ENCODE data around the gene FBXL19. TPM values are rescaled to one million over a fixed set of nuclear protein-coding genes. Genes with fewer than 3 reads are reported as not detected.
A peak's percentile ranks its signal among the peaks of the same experiment; 100 is the strongest.

Gene FBXL19
- polyA plus RNA-seq, 2 of the 4 experiments (the other 2 are of a cell fraction) = 5.6 to 21.5 TPM

DNA sequence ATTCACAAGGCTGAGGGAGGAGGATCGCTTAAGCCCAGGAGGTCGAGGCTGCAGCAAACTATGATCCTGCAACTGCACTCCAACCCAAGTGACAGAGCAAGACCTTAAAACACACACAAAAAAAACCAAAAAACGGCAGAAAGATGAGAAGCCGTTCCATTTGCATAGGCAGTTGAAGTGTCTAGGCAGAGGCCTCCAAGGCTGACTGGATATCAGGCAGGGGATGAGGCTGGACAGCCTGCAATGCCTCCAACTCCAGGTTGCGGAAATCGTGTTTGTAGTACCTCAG is 2.0 kb upstream of the FBXL19 start:
- ATAC-seq (no peak), FAIRE-seq (no peak), DNase-seq (ENCODE audit: low read depth in 1 of 2, low spot score in 1 of 2) (no peak)
- 58% methylated on average over 6 of the region's 6 CpGs for WGBS (ENCODE audit: missing lambda C conversion rate)
- CTCF ChIA-PET = no interaction called here
- peak overlapping the region; percentile 82 for H3K4me2 ChIP-seq
- peak overlapping the region; percentile 87 for H3K4me3 ChIP-seq
- H3K4me1 ChIP-seq = peaks cover 9% of the 10 kb centered on the region; the same call in 1 of the 3 replicates
- H3K27ac ChIP-seq = peak overlapping the region in 1 of 2 experiments; percentile 99; a peak in 3 of 6 replicates
- H3K9me3 ChIP-seq = no peaks in the 10 kb centered on the region
- TF ChIP-seq ESRRA (IDR thresholded peaks at IDR 0.05; ENCODE audit: borderline replicate concordance, low read length) = no peak
- POLR2A ChIA-PET = no interaction called here

DNA sequence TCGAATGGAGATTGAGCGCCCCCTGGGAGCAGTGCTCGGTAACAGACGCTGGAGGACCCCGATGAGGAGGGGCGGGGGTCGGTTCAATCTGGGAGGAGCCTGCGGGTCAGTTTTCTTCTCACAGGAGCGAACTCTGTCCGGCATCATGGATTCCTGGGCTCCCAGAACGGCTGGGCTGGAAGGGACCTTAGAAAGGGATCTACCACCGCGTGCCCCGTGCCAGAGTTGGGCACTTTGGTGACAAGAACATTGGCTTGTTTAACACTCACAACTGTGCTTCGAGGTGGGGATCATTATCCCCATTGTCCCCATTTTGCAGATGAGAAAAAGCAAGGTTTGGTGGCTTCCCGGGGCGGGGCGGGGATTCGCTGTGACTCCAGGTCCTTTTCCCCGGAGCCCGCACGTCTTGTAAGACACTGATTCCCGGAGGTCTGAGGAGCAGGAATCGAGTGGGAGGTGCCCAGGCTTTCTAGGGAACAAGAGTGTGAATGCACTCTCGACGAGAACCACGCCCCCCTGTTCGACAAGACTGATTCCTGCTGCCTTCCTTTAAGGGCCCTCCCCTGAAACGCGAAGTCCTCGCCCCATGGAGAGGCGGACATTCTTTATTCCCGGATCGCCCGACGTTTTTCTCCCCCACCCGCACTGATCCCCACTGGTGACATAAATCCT is 1.5 kb upstream of the FBXL19 start:
- peak; percentile 82 to 83 for DNase-seq (ENCODE audit: low read depth in 1 of 2, low spot score in 1 of 2)
- ChIA-PET CTCF (interaction anchor here (1.0 kb wide), 1 partner anchor 19 kb away, joined by 4 read pairs; no protein-coding TSS in a partner anchor), POLR2A (no interaction called here)
- no peaks in the 10 kb centered on the region for H3K9me3 ChIP-seq
- peak overlapping the region; percentile 82 for H3K4me2 ChIP-seq
- peak; percentile 29 to 32 for ATAC-seq
- no peak for FAIRE-seq
- H3K4me3 ChIP-seq = peak overlapping the region; percentile 87
- 8% methylated on average over 34 of the region's 37 CpGs for WGBS (ENCODE audit: missing lambda C conversion rate)
- peaks cover 9% of the 10 kb centered on the region; the same call in 1 of the 3 replicates for H3K4me1 ChIP-seq
- peak overlapping the region; percentile 69 to 99 for H3K27ac ChIP-seq
- TF ChIP-seq, protein P1, sequence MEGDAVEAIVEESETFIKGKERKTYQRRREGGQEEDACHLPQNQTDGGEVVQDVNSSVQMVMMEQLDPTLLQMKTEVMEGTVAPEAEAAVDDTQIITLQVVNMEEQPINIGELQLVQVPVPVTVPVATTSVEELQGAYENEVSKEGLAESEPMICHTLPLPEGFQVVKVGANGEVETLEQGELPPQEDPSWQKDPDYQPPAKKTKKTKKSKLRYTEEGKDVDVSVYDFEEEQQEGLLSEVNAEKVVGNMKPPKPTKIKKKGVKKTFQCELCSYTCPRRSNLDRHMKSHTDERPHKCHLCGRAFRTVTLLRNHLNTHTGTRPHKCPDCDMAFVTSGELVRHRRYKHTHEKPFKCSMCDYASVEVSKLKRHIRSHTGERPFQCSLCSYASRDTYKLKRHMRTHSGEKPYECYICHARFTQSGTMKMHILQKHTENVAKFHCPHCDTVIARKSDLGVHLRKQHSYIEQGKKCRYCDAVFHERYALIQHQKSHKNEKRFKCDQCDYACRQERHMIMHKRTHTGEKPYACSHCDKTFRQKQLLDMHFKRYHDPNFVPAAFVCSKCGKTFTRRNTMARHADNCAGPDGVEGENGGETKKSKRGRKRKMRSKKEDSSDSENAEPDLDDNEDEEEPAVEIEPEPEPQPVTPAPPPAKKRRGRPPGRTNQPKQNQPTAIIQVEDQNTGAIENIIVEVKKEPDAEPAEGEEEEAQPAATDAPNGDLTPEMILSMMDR (IDR thresholded peaks at IDR 0.05) = peak; percentile 62; the same call in 2 of the 3 replicates
- TF ChIP-seq POLR2A (IDR thresholded peaks at IDR 0.05; ENCODE audit: low read length) (peak; percentile 24; the same call in 1 of the 2 replicates), EHF (CRISPR knock-in tag; IDR thresholded peaks at IDR 0.05) (no peak), SMC3 (IDR thresholded peaks at IDR 0.05) (peak; percentile 57; the same call in 2 of the 3 replicates), BHLHE40 (IDR thresholded peaks at IDR 0.05; ENCODE audit: low read depth, low read length) (no peak), CHD4 (IDR thresholded peaks at IDR 0.05; ENCODE audit: borderline replicate concordance) (peak; percentile 88; the same call in 1 of the 2 replicates), RAD21 (conservative IDR thresholded peaks at IDR 0.05 in 1 of 2, IDR thresholded peaks at IDR 0.05 in 1 of 2) (peak; percentile 64 to 75), HDAC2 (IDR thresholded peaks at IDR 0.05) (peak; percentile 96), KDM1A (IDR thresholded peaks at IDR 0.05; ENCODE audit: low read depth) (peak; percentile 98)
- TF ChIP-seq, protein P2, sequence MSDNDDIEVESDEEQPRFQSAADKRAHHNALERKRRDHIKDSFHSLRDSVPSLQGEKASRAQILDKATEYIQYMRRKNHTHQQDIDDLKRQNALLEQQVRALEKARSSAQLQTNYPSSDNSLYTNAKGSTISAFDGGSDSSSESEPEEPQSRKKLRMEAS (IDR thresholded peaks at IDR 0.05) = 0 out of 2 replicates have a peak, but pooled peaks have one; percentile 19
- TF ChIP-seq, protein P3, sequence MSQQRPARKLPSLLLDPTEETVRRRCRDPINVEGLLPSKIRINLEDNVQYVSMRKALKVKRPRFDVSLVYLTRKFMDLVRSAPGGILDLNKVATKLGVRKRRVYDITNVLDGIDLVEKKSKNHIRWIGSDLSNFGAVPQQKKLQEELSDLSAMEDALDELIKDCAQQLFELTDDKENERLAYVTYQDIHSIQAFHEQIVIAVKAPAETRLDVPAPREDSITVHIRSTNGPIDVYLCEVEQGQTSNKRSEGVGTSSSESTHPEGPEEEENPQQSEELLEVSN (IDR thresholded peaks at IDR 0.05; ENCODE audit: borderline replicate concordance, low read depth) = peak; percentile 13; the same call in 1 of the 2 replicates

DNA sequence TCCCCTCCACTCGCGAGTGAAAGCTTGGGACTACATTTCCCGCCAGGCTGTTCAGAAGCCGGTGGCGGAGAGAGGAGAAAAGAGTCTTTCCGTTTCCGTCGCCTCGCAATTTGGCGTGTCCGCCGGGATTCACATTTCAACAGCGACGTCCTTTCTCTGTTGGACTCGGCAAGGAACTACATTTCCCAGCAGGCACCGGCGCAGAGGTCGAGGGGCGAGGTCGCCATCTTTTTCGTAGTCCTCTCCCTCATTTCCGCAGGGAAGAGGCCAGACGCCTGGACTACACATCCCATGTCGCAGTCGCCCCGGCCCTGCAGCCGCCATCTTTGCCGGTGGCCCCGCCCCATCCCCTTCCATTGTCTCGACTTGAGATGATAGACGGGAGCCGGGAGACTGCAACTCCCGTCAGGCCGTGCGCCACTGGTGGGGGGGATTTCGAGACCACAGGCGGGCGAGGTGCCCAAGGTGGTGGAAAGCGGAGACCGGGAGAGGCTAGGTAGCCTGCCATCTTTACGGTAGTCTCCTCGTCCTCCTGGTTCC is 882 bp upstream of the FBXL19 start:
- TF ChIP-seq, protein P4, sequence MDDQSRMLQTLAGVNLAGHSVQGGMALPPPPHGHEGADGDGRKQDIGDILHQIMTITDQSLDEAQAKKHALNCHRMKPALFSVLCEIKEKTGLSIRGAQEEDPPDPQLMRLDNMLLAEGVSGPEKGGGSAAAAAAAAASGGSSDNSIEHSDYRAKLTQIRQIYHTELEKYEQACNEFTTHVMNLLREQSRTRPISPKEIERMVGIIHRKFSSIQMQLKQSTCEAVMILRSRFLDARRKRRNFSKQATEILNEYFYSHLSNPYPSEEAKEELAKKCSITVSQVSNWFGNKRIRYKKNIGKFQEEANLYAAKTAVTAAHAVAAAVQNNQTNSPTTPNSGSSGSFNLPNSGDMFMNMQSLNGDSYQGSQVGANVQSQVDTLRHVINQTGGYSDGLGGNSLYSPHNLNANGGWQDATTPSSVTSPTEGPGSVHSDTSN (IDR thresholded peaks at IDR 0.05) = no peak
- TF ChIP-seq NFE2L2 (conservative IDR thresholded peaks at IDR 0.05; ENCODE audit: low read length) (no peak), JUN (IDR thresholded peaks at IDR 0.05) (peak; percentile 27 to 51; a peak in 2 of 5 replicates), FOSL2 (IDR thresholded peaks at IDR 0.05) (no peak), FOSL2 (CRISPR knock-in tag; IDR thresholded peaks at IDR 0.05) (no peak), MAFK (IDR thresholded peaks at IDR 0.05; ENCODE audit: partially characterized antibody) (no peak), CHD2 (IDR thresholded peaks at IDR 0.05; ENCODE audit: low read length, partially characterized antibody) (peak; percentile 49), CEBPB (IDR thresholded peaks at IDR 0.05) (0 out of 4 replicates have a peak, but pooled peaks of 1 of the 2 experiments have one; percentile 3), TFCP2L1 (CRISPR knock-in tag; IDR thresholded peaks at IDR 0.05) (0 out of 2 replicates have a peak, but pooled peaks have one; percentile 34)
- TF ChIP-seq, protein P3 (IDR thresholded peaks at IDR 0.05; ENCODE audit: borderline replicate concordance, low read depth) = 0 out of 2 replicates have a peak, but pooled peaks have one; percentile 37
- TF ChIP-seq, protein P5, sequence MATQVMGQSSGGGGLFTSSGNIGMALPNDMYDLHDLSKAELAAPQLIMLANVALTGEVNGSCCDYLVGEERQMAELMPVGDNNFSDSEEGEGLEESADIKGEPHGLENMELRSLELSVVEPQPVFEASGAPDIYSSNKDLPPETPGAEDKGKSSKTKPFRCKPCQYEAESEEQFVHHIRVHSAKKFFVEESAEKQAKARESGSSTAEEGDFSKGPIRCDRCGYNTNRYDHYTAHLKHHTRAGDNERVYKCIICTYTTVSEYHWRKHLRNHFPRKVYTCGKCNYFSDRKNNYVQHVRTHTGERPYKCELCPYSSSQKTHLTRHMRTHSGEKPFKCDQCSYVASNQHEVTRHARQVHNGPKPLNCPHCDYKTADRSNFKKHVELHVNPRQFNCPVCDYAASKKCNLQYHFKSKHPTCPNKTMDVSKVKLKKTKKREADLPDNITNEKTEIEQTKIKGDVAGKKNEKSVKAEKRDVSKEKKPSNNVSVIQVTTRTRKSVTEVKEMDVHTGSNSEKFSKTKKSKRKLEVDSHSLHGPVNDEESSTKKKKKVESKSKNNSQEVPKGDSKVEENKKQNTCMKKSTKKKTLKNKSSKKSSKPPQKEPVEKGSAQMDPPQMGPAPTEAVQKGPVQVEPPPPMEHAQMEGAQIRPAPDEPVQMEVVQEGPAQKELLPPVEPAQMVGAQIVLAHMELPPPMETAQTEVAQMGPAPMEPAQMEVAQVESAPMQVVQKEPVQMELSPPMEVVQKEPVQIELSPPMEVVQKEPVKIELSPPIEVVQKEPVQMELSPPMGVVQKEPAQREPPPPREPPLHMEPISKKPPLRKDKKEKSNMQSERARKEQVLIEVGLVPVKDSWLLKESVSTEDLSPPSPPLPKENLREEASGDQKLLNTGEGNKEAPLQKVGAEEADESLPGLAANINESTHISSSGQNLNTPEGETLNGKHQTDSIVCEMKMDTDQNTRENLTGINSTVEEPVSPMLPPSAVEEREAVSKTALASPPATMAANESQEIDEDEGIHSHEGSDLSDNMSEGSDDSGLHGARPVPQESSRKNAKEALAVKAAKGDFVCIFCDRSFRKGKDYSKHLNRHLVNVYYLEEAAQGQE (IDR thresholded peaks at IDR 0.05) = peak; percentile 50
- ATAC-seq (peak; percentile 80 to 91), FAIRE-seq (peak; percentile 92), DNase-seq (ENCODE audit: low read depth in 1 of 2, low spot score in 1 of 2) (peak; percentile 97 to 100)
- H3K27ac ChIP-seq = peak overlapping the region; percentile 99
- H3K9me3 ChIP-seq = no peaks in the 10 kb centered on the region
- under 1% methylated on average over 34 of the region's 42 CpGs for WGBS (ENCODE audit: missing lambda C conversion rate)
- H3K4me1 ChIP-seq = peaks cover 12% of the 10 kb centered on the region; the same call in 2 of the 3 replicates
- POLR2A ChIA-PET = no interaction called here
- H3K4me3 ChIP-seq = peak overlapping the region; percentile 87
- CTCF ChIA-PET = interaction anchor here (1.0 kb wide), 1 partner anchor 18 kb away, joined by 4 read pairs; no protein-coding TSS in a partner anchor
- peak overlapping the region; percentile 82 for H3K4me2 ChIP-seq

Data from A549 (cell line).